GM10266 (cell line): Measurements from ENCODE around the gene YJU2.

Experiments
- DNase-seq: peaks from one replicate; pipeline ENCODE4 v3.0.0; 2012; ENCODE audit errors: extremely low spot score
- TF ChIP-seq, protein P1 (sequence below): IDR thresholded peaks from 2 replicates; pipeline ENCODE4 v1.5.1; 2012; ENCODE audit warnings: mild to moderate bottlenecking, low read depth; ENCODE audit not compliant: control insufficient read depth, insufficient read depth; ENCODE audit errors: missing control alignments

The YJU2 gene

DNA sequence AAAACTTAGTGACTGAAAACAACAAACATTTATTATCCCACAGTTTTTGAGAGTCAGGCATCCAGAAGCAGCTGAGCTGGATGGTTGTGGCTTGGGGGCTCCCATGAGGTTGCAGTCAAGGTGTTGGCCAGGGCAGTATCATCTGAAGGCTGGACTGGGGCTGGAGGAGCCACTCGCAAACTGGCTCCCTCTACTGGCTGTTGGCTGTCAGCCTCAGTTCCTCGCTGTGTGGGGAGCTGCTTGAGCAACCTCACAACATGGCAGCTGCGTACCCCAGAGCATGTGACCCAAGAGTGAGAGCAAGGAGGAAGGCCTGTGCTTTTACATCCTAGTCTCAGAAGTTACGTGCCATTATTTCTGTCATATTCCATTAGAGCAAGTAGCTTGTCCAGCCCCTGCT, 9.7 kb downstream of the YJU2 start:
- DNase-seq: no peak
- TF ChIP-seq, protein P1, sequence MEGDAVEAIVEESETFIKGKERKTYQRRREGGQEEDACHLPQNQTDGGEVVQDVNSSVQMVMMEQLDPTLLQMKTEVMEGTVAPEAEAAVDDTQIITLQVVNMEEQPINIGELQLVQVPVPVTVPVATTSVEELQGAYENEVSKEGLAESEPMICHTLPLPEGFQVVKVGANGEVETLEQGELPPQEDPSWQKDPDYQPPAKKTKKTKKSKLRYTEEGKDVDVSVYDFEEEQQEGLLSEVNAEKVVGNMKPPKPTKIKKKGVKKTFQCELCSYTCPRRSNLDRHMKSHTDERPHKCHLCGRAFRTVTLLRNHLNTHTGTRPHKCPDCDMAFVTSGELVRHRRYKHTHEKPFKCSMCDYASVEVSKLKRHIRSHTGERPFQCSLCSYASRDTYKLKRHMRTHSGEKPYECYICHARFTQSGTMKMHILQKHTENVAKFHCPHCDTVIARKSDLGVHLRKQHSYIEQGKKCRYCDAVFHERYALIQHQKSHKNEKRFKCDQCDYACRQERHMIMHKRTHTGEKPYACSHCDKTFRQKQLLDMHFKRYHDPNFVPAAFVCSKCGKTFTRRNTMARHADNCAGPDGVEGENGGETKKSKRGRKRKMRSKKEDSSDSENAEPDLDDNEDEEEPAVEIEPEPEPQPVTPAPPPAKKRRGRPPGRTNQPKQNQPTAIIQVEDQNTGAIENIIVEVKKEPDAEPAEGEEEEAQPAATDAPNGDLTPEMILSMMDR: peak; percentile 29

DNA sequence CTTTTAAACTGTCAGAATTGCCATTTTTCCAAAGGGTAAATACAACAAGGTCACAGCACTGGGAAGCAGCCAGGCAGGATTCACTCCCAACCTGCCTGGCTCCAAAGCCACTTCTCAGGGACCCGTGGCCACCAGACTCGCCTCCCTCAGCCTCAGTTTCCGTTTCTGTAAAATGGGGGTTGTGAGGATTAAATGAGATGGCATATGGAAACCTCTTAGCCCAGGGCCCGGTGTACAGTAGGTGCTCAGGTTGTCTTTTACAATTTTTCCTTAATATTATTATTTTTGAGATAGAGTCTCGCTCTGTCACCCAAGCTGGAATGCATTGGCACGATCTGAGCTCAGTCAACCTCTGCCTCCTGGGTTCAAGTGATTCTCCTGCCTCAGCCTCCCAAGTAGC, 10.1 kb downstream of the YJU2 start:
- TF ChIP-seq, protein P1: no peak
- no peak for DNase-seq

DNA sequence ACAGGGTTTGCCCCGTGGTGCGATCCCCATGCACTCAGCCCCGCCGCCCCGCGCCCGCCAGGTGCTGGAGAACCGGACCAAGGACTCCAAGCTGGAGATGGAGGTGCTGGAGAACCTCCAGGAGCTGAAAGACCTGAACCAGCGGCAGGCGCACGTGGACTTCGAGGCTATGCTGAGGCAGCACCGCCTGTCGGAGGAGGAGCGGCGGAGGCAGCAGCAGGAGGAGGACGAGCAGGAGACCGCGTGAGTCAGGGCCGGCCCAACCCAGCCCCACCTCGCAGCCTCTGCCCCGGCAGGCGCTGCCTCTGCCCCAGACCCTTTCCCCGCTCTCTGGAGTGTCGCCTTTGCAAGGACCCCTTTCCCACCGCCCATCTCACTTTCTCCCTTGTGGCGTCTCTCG, 11.3 kb downstream of the YJU2 start:
- TF ChIP-seq, protein P1: no peak

DNA sequence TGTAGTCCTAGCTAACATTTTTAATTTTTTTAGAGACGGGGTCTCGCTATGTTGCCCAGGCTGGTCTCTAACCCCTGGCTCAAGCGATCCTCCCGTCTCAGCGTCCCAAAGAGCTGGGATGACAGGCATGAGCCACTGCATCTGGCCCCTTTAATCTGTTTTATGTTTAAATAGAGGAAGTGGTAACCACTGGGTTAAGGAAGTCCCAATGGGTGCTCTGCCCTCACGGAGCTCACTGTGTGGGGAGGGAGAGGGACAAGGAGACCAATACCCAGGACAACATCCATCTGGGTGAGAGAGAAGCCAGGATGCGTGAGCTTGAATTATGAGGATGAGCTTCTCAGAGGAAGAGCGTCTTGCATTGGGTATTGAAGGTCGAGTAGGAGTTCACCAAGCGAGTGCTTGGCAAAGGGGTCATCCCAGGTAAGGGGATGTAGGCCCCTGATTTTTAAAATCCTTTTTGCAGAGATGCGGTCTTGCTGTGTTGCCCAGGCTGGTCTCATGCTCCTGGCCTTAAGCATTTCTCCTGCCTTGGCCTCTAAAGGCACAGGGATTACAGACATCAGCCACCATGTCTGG, 13.8 kb downstream of the YJU2 start:
- TF ChIP-seq, protein P1: no peak
- DNase-seq: no peak

More for the DNA sequence above, 11.3 kb downstream of the YJU2 start:
- DNase-seq: no peak

DNA sequence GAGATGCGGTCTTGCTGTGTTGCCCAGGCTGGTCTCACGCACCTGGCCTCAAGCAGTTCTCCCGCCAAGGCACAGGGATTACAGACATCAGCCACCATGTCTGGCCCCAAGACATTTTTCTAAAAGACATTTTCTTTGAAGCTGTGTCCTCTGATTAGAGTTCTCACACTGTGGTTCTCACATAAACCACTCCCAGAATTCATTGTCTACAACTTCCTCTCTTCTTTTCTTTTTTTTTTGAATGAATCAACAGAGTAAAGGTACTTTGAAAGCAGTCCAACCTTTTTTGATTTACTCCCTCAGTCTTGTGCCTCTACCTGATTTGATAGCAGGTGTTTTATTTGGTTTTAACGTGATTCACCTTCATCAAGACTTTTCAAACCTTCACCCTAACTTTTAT, 17.9 kb downstream of the YJU2 start:
- TF ChIP-seq, protein P1: no peak
- DNase-seq: no peak

DNA sequence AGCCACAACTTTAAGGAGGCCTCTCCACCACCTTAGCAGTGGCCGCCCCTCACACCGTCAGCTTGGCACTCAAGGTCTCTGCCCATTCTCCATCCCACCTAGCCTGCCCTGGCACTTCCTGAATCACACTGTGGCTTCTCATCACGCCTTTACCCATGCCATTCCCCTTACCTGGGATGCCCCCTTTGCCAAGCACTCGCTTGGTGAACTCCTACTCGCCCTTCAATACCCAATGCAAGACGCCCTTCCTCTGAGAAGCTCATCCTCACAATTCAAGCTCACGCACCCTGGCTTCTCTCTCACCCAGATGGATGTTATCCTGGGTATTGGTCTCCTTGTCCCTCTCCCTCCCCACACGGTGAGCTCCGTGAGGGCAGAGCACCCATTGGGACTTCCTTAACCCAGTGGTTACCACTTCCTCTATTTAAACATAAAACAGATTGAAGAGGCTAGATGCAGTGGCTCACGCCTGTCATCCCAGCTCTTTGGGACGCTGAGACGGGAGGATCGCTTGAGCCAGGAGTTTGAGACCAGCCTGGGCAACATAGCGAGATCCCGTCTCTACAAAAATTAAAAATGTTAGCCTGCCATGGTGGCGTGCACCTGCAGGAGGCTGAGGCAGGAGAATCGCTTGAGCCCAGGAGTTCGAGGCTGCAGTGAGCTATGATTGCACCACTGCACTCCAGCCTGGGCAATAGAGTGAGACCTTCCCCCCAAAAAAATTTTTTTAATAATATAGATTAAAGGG, 19.5 kb downstream of the YJU2 start:
- DNase-seq: no peak
- TF ChIP-seq, protein P1: no peak
